Esophagus mucosa (tissue), 1 donor: Measurements from ENCODE around the gene UNCX. TPM values are rescaled to one million over a fixed set of nuclear protein-coding genes. Genes with fewer than 3 reads are reported as not detected.

Source experiments
- ATAC-seq: fragments of 200-7000 bp; cut with Tn5 transposase; one replicate; pipeline ENCODE4 v1.9.1; 2020
- total RNA-seq: library from RNA; stranded (reverse); gene quantifications from one replicate; pipeline ENCODE4 v1.2.4, GENCODE V29; 2023
- donor health status: DM: yes; HTN: yes; CAD: no.

UNCX gene
- total RNA-seq, 1 donor from 2014 or later: not detected

DNA sequence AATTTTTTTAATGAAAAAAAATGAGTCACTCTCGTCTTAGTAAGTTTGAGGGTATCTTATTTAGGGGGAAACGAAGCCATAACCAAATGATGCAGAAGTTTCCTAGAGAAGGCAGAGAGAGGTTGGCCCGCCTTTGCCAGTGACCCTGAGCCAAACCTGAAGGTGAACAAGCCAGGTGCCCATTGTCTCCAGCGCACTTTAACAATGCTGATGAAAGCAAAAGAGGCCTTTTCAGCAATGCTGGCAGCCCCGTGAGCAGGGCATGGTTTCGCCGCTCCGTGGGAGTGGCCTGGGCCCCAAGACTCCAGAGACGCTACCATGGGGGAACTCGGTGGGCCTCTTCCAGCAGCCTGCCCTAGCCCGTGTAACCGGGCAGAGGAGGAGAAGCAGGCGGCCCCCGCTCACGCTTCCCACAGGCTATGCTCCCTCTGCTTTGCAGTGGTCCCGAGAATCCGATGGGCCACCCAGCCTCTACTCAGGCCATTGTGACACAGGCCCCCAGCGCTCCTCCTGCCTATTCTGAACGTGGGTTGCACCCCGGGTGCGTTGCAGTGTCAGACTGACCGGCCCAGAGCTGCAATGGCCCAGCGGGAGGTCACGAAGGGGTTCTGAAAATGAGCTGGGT, 14.0 kb upstream of the UNCX start:
- ATAC-seq: no peak

DNA sequence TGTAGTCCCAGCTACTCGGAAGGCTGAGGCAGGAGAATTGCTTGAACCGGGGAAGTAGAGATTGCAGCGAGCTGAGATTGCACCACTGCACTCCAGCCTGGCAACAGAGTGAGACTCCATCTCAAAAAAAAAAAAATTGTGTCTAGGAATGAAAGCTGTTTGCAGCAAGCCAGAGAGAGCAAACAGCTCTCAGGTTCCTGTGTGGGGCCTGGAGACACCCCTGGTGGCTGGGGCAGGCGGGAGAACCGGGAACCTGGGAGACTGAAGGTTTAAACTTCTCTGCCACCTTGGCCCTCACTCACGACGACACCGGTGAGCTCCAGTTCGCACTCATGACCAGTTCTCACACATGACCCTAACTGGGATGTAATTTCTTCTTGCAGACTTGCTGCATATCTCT, 13.2 kb upstream of the UNCX start:
- ATAC-seq: no peak

DNA sequence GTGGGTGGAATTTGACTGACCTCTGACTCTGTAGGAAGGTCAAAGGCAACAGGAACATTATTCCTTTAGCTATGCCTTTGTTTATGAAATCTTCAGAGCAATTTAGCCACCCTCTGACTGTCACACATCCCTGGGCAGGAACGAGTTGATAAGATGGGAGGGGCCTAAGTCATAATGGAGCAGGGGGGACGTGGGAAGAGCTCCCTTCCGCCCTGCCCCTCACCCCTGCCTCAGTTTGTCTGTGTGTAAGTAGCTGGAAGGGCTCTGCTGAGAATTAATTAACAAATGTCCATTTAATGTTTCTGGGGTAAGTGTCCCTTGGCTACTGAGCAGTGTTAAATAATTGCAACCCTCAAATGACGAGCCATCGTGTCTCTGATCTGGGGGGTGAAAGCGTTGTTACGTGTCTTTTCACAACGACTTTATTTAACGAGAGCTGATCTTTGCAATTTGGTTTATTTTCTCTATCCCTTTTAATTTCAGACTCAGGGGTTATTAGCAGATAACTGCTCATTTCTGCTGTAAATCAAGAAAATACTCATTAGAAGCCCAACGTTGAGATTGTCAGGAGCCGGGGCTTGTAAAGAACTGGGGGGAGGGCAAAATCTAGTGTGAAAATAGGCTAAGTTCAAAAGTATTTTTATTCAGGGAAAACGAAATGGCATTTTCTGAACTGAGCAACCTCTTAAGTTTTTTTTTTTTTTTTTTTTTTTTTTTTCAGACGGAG, 12.5 kb upstream of the UNCX start:
- no peak for ATAC-seq

DNA sequence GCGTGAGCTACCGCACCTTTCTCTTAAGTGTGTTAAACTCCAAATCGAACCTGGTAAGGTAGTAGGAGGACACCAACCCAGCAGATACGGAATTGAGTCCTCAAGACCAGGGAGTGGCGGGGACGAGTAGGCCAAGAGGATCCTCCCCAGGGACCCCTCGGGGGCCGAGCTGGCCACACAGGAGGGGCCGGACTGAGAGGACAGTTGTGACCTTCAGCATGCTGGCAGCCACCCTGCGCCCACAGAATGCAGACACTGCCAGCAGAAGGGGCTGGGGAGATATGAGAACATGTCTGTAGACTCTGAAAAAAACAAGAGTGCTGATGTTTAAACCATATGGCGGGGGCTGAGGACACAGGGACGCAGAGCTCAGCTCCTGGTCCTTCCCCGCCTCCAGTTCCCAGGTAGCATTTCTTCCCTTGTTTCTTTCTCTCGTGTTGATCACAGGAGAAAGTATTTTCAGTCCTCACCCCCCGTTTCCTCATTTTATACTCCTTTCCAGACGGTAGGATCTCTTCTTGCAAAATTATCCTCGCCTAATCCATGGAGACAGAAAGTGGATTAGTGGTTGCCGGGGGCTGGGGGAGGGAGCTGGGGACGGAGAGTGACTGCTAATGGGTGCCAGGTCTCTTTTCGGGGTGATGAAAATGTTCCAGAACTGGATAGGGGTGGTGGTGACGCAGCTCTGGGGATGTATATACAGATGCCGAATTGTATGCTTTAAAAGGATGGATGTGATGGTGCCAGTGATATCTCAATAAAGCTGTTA, 11.5 kb upstream of the UNCX start:
- ATAC-seq: no peak

DNA sequence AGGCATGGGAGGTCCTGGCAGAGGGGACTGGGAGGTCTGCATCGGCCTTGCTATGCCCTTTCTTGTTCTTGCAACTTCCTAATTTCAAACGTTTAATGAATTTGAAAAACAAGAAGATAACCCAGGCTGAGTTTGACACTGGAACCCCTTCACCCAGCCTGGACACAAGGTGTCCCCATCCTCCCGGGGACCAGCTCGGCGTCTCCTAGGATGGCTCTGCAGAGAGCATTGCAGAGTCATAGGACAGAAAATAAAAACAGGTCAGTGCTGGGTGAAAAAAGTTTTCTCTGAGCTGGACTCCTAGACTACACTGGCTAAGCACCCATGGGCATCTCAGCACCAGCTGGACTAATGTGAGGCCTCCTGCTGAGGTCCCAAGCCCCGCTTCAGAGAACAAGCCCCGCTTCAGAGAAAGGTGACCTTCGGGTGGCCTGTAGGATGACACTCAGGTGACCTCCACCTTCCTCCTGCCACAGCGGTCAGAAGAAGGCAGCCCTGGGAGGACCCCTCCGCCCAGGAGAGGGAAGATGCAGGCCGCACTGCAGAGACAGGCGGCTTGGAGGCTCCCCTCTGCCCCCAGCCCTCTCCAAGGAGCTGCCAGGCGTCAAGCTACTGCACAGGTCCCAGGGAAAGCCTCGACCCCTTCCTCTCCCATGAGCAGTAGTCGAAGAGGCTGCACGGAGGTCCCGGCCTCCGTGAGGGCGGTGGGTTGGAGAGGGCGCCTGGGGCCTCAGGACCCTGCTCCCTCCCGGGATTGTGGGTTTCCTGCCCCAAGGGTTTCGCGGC, 9.3 kb upstream of the UNCX start:
- ATAC-seq: no peak

DNA sequence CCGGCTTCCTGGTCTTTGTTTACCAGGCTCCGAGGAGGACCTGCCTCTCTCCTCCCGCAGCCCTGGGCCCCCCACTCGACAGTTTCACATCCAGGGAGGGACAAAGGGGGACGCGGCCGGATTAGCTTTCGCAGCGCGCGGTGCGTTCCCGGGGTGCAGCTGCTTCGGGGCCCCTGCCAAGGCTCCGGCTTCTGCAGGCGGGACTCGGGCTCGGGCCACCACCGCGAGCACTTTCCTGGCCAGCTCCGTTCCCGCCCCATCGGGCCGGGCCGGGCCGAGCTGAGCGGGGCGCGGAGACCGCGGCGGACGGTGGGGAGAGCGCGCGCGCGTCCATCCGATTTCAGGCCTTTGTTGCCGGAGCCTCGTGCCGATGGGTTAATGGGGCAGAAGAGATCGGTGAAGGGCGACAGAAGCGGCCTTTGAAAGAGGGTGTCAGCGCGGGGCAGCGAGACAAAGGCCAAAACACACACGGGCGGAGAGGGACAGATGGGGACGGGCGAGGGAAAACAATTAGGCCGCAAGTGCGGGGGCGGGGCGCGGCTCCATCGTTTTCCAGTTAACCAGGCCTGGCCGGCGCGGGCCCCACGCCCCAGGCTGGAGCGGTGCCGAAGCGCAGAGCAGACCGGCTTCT, 8.5 kb upstream of the UNCX start:
- ATAC-seq: no peak

DNA sequence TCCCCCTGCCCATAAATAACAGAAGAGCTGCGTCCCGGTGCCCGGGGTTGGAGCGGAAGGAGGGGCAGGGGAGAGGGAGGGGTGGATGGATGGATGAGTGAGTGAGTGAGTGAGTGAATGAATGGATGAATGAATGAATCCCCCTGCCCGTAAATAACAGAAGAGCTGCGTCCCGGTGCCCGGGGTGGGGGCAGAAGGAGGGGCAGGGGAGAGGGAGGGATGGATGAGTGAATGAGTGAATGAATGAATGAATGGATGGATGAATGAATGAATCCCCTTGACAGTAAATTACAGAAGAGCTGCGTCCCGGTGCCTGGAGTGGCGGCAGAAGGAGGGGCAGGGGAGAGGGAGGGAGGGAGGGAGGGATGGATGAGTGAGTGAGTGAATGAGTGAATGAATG, 7.6 kb upstream of the UNCX start:
- ATAC-seq: no peak

DNA sequence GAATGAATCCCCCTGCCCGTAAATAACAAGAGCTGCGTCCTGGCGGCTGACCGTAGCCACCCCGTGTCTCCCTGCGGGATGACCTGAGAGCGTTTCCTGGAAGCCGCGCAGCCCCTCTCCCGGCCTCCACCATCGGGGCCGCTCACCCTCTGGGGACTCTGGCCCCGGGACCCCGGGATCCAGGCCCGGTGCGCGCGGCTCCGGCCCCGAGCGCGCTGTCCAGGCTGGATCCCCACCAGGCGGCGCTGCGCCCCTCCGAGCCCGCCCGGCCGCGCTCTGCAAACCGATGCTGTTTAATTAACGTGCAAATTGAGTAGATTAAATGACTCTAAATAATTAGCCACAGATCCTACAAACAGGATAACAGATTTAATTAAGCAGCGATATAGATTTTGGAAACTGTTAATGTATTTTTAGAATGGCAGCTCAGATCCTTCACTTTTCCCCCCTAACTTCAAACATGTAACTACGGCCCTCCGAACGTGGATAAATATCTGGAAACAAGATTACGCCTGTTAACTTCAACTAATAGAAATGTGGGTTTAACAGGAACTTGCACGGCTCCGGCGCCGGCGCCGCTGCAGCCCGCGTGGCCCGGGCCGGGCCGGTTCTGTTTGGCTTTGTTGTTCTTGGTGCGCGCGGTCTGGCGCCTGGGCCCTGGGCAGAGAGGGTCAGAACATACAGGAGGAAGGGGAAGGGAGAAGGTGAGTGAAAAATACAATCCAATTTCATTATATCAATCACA, 7.1 kb upstream of the UNCX start:
- ATAC-seq: no peak

DNA sequence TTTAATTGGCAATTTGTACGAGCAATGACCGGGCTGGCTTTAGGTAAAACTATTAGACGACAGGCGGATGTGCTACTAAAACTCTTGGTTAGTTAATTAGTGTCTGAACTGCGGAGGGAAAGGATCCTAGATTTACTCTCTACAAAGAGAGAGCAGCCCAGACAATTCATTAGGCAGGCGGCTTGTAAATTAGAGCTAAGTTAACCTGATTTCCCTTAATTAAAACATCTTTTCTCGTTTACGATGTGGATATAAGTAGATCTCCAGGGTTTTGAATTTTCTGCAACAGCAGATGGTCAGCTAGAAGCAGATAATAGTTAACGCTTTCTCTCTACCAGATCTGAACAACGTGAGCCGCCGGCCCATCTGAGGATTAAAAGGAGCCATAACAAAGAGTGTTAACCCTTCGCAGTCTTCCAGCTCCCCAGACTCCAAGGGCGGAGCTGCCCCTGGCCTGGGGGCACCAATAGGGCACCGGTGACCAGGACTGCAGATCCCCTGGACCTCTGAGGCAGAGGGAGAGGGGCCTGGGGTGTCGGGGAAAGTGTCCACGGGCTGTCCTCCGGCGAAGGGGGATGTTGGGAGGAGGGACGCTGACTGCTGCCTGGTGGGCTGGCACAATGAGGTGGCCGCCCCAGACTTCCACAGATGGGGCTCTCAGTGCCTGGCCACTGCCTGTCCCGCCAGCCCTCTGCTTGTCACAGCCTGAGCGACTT, 6.3 kb upstream of the UNCX start:
- ATAC-seq: no peak

DNA sequence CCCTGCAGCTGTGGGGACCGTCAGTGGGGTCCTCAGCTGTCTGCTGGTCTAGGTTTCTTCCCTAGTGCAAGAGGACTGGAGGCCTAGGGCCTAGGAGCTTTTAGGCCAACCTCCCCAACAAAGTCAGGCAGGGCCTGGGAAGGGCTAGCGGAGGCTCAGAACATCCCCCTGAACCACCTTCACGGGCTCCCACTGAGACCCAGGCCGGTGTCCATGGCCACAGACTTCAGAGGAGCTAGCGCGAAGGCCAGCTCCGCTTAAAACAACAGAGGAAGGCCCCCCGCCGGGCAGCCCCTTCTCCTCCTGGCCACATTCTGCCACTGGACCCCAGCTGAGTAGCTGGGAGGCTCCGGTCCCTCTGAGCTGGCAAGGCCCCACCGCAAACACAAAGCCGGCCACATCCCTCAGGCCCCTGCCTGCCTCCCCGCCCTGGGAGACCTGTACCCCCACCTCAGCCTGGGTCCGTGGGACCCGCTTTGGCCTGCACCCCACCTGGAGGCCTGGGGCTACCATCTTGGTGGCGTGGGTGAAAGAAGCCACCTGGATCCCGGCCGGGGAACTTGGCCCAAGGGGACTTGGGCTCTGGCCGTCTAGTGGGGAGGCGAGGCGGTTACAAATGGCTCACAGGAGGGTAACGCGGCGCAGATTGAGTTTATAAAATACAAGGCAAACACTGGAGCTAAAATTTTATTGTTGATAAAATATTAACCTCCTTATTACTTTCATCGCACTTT, 5.4 kb upstream of the UNCX start:
- ATAC-seq: no peak

DNA sequence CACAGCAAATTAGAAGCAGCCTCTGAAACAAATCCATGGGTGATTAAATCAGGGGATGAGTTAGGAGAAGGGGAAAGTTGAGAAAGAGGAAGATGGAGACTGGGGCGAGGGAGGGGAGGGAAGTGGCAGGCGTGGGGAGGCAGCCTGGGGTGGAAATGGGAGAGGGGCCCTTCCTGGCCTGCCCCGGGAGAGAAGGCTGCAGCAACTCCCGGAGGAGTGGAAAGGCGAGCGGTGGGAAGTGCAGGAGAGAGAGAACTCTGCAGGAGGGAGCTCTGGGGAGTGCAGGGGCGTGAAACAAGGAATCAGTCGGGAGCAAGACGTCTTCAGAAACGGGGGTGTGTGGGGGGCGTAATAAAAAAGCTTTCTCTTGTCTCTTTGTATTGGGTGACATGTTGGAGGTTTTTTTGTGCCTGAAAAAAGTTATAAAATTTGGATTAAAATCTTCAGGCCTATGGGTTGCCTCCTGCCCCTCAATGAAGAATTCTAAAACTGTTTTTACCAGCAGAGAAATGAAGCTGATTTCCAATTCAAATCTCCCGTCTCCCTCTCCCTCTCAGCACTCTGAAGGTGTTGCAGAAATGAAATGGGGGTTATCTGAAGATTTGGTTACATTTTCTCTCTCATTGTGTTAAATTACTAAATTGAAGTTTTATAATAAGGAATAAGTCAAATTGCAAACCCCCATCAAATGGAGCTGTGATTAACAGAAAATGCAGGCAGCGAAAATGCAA, 4.7 kb upstream of the UNCX start:
- no peak for ATAC-seq

DNA sequence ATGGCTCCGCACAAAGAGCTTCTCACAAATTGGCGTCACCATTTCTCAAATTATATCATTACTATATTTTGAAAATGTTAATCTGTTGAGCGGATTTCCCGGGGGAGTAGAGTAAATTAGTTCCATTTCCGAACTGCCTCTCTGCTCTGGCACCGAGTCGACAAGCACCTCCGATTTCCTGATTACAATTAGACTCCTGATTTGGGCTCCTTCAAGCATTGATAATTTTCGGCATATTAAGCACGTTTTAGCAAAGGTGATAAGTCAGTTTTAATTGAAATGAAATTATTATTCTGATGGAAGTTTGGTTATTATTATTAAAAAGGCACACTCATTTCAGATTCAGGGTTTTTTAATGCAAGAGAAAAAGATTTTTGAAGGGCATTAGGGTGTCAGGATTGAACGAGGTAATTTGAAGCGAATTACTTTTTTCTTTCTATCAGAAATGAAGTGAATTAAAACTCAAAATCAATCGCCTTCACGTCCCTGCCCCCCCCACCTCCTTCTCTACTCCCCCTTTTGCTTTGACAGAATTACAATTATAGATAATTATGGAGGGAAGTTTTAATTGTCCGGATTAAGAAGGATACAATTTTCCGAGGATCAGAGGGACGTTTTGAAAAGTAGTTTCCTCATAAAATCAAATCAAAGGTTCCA, 4.0 kb upstream of the UNCX start:
- no peak for ATAC-seq

DNA sequence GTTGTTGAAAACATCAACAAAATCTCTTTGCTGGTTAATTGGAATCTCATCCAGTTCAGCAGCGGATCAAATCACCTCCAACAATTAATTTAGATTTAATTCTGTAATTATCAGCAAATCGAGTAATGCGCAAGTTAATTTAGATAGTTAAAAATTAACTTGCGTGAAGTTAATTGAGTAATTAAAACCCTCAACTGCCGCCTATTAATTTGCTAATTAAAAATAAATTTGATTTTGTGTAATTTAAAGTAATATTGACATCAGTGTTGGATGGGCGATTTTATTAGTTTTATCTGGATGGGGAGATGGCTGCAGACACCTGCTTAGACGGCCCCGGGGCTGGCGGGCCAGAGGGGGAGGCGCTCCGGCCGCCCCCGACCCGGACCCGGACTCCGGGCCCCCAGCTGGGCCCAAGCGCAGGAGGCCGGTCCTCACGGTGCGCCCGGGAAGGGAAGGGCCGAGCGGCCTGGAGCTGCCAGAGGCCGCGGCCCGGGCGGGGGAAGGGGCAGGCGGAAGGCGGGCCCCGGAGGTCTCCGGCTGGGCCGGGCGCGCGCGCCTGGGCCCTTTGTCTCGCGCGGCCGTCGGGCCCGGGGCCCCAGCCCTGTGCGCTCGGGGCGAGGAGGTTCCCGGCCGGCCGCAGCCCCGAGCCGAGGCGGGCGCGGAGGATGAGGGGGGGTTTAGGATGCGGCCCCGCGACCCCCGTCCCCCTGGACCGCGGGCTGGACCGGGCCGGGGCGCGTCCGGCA, 3.3 kb upstream of the UNCX start:
- ATAC-seq: no peak

DNA sequence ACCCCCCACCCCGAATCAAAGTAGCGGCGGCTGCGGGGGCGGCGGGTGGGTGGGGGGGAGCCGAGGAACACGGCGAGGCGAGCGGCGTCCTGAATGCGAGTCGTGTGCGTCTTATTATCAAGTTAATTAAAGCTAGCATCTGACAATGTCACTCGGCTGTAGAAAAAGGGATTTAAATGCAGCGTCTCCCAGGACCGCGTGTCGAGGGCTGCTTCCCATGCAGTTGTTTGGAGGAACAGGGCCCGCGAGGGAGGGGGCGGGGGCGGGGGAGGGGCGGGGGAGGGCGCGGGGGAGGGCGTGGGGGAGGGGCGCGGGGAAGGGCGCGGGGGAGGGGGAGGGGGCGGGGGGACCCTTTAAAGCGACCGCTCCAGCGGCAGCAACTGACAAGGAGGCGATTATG, 2.7 kb upstream of the UNCX start:
- ATAC-seq: no peak

DNA sequence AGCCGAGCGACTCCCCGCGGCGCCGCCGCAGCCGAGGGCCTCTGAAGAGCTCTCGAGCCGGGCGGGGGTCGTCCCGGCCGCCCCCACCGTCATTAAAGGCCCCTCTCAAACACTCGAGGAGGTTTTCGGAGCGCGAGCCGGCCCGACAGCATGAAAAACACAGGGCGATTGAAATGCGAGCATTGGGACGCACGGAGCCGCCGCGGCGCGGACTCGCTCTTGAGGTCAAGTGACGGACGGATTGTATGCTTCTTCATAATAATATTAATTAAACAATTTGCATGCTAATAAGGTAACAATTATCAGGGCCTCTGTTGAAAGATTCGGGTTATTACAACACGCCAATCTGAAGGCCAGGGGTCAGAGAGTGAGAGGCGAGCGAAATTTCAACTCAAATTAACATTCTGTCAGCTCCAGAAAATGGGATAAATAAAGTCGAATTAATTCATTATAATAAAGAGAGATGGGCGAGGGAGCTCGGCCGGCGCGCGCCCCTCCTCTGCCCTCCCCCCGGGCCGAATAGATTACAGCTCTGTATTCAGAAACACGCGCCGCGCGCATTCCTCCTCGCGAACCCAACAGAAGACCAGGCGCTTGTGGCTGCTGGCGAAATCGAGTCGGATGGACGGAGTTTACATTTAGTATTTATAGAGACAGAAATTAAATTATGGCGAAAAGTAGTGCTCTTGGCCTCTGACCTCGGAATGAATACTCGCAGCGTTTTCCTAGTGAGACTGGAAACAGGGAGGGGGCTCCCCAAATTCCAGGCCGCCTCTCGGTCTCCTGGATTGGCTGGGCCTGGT, 2.1 kb upstream of the UNCX start:
- ATAC-seq: no peak

DNA sequence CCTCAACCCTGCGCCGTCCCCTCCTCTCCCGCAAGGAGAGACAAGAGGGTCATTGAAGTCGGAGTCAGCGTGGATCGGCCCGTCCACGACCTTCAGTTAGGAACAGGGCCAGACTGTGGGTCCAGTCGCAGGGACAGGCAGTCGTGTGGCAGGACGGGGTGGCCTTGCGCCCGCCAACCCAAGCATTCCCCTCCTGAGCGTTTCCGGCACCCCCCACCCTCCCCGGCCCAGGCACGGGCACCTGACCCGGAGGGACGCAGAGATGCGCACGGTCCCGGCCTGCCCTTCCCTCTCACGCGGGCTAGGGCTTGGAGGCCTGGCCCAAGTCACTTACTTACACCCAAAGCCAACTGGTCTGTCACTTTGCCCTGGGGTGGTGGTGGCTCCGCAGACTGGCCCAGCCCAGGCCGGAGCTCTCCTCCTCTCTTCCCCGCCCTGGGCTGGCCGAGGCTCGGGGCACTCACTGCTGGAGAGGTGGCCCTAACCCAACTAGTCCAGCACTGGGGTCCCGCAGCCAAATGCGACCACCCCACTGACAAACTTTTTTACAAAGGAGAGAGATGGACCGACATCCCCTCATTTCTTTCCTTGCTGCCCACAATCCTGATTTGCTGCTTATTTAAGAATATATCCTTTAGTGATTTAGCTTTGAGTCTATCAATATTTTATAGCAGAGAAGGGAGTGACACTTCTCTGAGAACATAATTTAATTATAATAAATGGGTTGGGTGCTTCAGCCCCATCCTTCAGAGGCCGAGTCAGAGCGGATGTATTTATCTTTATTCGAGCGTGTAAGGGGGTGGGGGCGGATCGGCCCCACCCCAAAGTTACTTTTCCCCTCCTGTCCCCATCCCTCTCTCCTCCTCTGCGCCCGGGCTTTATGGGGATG, 1.2 kb upstream of the UNCX start:
- ATAC-seq: no peak

DNA sequence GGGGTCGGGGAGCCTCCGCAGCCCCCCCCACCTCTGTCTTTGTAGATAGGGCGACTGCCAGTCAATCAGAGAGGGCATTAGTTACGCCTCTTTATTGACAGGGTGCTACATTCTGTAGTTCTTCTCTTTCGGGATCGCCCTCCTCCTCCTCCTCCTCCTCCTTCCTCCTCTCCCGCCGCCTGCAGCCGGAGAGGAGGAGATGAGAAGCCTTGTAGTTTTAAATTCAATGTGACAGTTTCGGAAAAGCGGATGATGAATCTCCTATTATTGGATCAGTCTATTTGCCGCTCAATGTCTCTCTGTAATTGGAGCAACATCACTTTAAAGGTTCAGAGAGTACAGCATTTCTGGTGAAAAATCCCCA, 587 bp upstream of the UNCX start:
- ATAC-seq: no peak
